Measurements from ENCODE around the gene RGS4. TPM values are rescaled to one million over a fixed set of nuclear protein-coding genes. Genes with fewer than 3 reads are reported as not detected.

The RGS4 gene
- total RNA-seq, 1 experiment from 2014 or later = 3.2 TPM

DNA sequence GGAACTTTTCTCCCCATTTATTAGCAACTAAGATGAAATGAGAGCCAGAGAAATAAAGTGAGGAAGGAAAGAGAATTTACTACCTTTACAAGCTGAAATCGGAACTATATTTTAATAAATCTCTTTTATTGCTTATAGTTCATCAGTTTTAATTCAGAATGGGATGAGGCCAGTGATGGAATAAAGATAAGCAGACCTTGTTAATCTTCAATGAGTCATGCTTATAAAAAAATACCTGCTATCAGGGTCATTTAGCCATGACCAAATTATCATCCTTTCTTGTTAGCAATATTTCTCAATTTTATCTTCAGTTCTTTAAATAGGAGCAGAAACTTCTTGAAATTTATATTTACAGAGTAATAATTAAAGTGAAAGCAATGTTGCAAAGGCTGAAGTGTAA lies 26.1 kb downstream of the RGS4 start:
- Mint-ChIP-seq H3K4me1 (no peaks in the 10 kb centered on the region), H3K4me3 (no peak overlapping the region), H3K9me3 (peaks cover 5% of the 10 kb centered on the region), H3K27me3 (ENCODE audit: low read depth) (no peaks in the 10 kb centered on the region), H3K27ac (no peak overlapping the region), H3K36me3 (no peaks in the 10 kb centered on the region)
- ATAC-seq (no peak), DNase-seq (ENCODE audit: low spot score) (no peak)
- POLR2A ChIA-PET = no interaction called here
- CTCF ChIA-PET = no interaction called here
- TF ChIP-seq, protein P1, sequence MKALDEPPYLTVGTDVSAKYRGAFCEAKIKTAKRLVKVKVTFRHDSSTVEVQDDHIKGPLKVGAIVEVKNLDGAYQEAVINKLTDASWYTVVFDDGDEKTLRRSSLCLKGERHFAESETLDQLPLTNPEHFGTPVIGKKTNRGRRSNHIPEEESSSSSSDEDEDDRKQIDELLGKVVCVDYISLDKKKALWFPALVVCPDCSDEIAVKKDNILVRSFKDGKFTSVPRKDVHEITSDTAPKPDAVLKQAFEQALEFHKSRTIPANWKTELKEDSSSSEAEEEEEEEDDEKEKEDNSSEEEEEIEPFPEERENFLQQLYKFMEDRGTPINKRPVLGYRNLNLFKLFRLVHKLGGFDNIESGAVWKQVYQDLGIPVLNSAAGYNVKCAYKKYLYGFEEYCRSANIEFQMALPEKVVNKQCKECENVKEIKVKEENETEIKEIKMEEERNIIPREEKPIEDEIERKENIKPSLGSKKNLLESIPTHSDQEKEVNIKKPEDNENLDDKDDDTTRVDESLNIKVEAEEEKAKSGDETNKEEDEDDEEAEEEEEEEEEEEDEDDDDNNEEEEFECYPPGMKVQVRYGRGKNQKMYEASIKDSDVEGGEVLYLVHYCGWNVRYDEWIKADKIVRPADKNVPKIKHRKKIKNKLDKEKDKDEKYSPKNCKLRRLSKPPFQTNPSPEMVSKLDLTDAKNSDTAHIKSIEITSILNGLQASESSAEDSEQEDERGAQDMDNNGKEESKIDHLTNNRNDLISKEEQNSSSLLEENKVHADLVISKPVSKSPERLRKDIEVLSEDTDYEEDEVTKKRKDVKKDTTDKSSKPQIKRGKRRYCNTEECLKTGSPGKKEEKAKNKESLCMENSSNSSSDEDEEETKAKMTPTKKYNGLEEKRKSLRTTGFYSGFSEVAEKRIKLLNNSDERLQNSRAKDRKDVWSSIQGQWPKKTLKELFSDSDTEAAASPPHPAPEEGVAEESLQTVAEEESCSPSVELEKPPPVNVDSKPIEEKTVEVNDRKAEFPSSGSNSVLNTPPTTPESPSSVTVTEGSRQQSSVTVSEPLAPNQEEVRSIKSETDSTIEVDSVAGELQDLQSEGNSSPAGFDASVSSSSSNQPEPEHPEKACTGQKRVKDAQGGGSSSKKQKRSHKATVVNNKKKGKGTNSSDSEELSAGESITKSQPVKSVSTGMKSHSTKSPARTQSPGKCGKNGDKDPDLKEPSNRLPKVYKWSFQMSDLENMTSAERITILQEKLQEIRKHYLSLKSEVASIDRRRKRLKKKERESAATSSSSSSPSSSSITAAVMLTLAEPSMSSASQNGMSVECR (CRISPR knock-in tag; IDR thresholded peaks at IDR 0.05; ENCODE audit: borderline replicate concordance) = no peak
- TF ChIP-seq, protein P2, sequence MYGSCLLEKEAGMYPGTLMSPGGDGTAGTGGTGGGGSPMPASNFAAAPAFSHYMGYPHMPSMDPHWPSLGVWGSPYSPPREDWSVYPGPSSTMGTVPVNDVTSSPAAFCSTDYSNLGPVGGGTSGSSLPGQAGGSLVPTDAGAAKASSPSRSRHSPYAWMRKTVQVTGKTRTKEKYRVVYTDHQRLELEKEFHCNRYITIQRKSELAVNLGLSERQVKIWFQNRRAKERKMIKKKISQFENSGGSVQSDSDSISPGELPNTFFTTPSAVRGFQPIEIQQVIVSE (CRISPR knock-in tag; IDR thresholded peaks at IDR 0.05; ENCODE audit: borderline replicate concordance) = no peak
- TF ChIP-seq, protein P3, sequence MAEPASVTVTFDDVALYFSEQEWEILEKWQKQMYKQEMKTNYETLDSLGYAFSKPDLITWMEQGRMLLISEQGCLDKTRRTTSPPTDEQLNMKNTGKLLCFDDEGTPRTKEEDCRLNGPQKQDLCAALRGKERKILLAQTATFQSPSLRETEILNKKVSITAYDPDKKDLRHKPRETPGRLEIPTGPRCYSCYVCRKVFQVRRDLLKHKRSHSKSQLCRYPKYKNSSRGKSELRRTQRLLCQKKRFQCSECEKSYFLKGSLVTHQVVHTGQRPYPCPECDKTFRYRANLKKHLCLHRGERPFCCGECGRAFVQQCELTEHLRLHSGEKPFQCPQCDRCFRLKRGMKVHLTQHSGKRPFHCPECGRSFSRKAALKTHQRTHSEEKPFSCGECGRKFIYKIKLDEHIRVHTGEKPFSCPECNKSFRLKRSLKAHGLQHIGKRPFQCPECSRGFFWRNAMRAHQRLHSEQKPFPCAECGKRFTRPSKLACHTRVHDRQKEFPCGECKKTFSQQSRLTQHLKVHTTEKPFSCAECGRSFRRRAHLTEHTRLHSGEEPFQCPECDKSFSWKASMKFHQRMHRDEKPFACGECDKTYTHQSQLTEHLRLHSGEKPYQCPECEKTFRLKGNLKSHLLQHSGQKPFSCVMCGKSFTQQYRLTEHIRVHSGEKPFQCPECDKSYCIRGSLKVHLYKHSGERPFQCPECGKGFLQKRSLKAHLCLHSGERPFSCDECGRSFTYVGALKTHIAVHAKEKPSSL (CRISPR knock-in tag; conservative IDR thresholded peaks at IDR 0.05) = no peak
- TF ChIP-seq SMAD4 (CRISPR knock-in tag; IDR thresholded peaks at IDR 0.05) = no peak

DNA sequence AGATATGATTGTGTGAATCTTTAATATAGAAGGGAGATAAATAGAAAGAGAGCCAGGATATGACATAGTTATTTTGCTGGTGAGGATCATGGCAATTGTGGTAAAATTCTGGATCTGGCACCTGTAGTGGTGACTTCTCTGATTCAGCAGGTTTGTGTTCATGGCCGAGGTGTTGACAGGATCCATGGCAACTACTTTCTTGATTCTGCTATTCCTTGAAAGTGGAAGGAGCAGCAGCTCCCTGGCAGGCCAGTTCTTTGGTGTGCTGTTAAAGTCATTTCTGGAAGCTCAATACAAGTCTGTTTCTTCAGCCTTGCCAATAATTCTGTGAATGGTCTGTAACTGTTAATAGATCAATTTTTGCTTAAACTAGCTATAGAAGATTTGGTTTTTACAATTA lies 33.4 kb downstream of the RGS4 start:
- ChIA-PET CTCF (no interaction called here), POLR2A (no interaction called here)
- no peak for ATAC-seq
- Mint-ChIP-seq H3K4me3 (no peak overlapping the region), H3K27ac (no peak overlapping the region), H3K36me3 (no peaks in the 10 kb centered on the region), H3K27me3 (ENCODE audit: low read depth) (no peaks in the 10 kb centered on the region; the same call in none of the 2 replicates), H3K9me3 (peaks cover 5% of the 10 kb centered on the region), H3K4me1 (no peaks in the 10 kb centered on the region)
- DNase-seq (ENCODE audit: low spot score) = no peak
- TF ChIP-seq, protein P4, sequence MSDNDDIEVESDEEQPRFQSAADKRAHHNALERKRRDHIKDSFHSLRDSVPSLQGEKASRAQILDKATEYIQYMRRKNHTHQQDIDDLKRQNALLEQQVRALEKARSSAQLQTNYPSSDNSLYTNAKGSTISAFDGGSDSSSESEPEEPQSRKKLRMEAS (CRISPR knock-in tag; IDR thresholded peaks at IDR 0.05) = no peak
- TF ChIP-seq SMAD3 (CRISPR knock-in tag; IDR thresholded peaks at IDR 0.05; ENCODE audit: borderline replicate concordance) = no peak
- TF ChIP-seq, protein P5, sequence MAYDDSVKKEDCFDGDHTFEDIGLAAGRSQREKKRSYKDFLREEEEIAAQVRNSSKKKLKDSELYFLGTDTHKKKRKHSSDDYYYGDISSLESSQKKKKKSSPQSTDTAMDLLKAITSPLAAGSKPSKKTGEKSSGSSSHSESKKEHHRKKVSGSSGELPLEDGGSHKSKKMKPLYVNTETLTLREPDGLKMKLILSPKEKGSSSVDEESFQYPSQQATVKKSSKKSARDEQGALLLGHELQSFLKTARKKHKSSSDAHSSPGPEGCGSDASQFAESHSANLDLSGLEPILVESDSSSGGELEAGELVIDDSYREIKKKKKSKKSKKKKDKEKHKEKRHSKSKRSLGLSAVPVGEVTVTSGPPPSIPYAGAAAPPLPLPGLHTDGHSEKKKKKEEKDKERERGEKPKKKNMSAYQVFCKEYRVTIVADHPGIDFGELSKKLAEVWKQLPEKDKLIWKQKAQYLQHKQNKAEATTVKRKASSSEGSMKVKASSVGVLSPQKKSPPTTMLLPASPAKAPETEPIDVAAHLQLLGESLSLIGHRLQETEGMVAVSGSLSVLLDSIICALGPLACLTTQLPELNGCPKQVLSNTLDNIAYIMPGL (CRISPR knock-in tag; IDR thresholded peaks at IDR 0.05) = no peak
- TF ChIP-seq, protein P3 (CRISPR knock-in tag; conservative IDR thresholded peaks at IDR 0.05) = no peak
- TF ChIP-seq NFYB (CRISPR knock-in tag; conservative IDR thresholded peaks at IDR 0.05; ENCODE audit: low read depth) = no peak
- TF ChIP-seq, protein P6, sequence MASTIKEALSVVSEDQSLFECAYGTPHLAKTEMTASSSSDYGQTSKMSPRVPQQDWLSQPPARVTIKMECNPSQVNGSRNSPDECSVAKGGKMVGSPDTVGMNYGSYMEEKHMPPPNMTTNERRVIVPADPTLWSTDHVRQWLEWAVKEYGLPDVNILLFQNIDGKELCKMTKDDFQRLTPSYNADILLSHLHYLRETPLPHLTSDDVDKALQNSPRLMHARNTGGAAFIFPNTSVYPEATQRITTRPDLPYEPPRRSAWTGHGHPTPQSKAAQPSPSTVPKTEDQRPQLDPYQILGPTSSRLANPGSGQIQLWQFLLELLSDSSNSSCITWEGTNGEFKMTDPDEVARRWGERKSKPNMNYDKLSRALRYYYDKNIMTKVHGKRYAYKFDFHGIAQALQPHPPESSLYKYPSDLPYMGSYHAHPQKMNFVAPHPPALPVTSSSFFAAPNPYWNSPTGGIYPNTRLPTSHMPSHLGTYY (CRISPR knock-in tag; IDR thresholded peaks at IDR 0.05) = no peak
- TF ChIP-seq GRHL2 (CRISPR knock-in tag; IDR thresholded peaks at IDR 0.05; ENCODE audit: insufficient replicate concordance, severe bottlenecking) = no peak
- TF ChIP-seq MXD4 (CRISPR knock-in tag; IDR thresholded peaks at IDR 0.05; ENCODE audit: borderline replicate concordance) = no peak
- TF ChIP-seq FOXJ3 (CRISPR knock-in tag; IDR thresholded peaks at IDR 0.05; ENCODE audit: borderline replicate concordance) = no peak
- no peak for TF ChIP-seq ZNF232 (CRISPR knock-in tag; IDR thresholded peaks at IDR 0.05)
- TF ChIP-seq JAZF1 (CRISPR knock-in tag; IDR thresholded peaks at IDR 0.05) = no peak
- TF ChIP-seq, protein P2 (CRISPR knock-in tag; IDR thresholded peaks at IDR 0.05; ENCODE audit: borderline replicate concordance) = no peak
- TF ChIP-seq, protein P1 (CRISPR knock-in tag; IDR thresholded peaks at IDR 0.05; ENCODE audit: borderline replicate concordance) = no peak
